Left lung (tissue), 10 donors: Measurements from ENCODE around the gene EDN2. TPM values are rescaled to one million over a fixed set of nuclear protein-coding genes. Genes with fewer than 3 reads are reported as not detected.

ENCODE experiments used
- ATAC-seq: fragments of 200-7000 bp; cut with Tn5 transposase; one replicate; pipeline ENCODE4 v1.9.1; 2020; ENCODE audit warnings: moderate library complexity
- DNase-seq, 4 donors: peaks; one replicate each; pipeline ENCODE4 v3.0.0-alpha.2; 2013 to 2020
- H3K27ac ChIP-seq, 2 donors: fragments of 200-600 bp; sonication (generic) in 1 of 2; one replicate each; pipeline versions ENCODE4 v1.5.0 to v1.8.0; 2020 to 2021
- H3K27me3 ChIP-seq, 2 donors: fragments of 200-600 bp; sonication (generic) in 1 of 2; one replicate each; pipeline versions ENCODE4 v1.5.0 to v1.8.0; 2020 to 2021
- H3K36me3 ChIP-seq, 2 donors: fragments of 200-600 bp; sonication (generic) in 1 of 2; one replicate each; pipeline versions ENCODE4 v1.5.0 to v1.8.0; 2020 to 2021
- H3K4me1 ChIP-seq, 2 donors: fragments of 200-600 bp; one replicate each; pipeline ENCODE4 v1.8.0; 2021
- H3K4me3 ChIP-seq, 2 donors: fragments of 200-600 bp; sonication (generic) in 1 of 2; one replicate each; pipeline versions ENCODE4 v1.5.0 to v1.8.0; 2020 to 2021; ENCODE audit warnings: mild to moderate bottlenecking in 1 of 2
- H3K9me3 ChIP-seq, 2 donors: fragments of 200-600 bp; sonication (generic) in 1 of 2; one replicate each; pipeline versions ENCODE4 v1.5.0 to v1.8.0; 2020 to 2021
- CTCF ChIP-seq, 2 donors: fragments of 200-600 bp; sonication (generic) in 1 of 2; IDR thresholded peaks; one replicate each; pipeline versions ENCODE4 v1.5.0 to v1.8.0; 2021; ENCODE audit warnings: antibody characterized with exemption in 2 of 2
- intact Hi-C, 2 donors: fragments of 100-400 bp; cut with DNase I; formaldehyde crosslinking; loops; one replicate each; pipeline versions ENCODE4 v1.11.2 to v1.14.2; 2022
- polyA plus RNA-seq, 6 donors: library from polyadenylated mRNA; unstranded; fragments of 120-200 nt; gene quantifications; one replicate each; pipeline ENCODE4 v1.2.1, GENCODE V29; 2013; ENCODE audit not compliant: insufficient read length in 6 of 6
- total RNA-seq, 2 donors: library from RNA; stranded (reverse); fragmentation: NEBNext Ultra II Directional; extraction: Animal tissue kit (Norgen Biotek cat#: 25700); gene quantifications; one replicate each; pipeline ENCODE4 v1.2.1, GENCODE V29; 2021
- donor health status: DM: no; HTN: yes; CAD: no.
- donor health status: DM: no; HTN: no; CAD: no.

EDN2 gene
- total and polyA plus RNA-seq, 8 donors = 0.22 to 4.0 (median 0.36) TPM; not detected in 1

DNA sequence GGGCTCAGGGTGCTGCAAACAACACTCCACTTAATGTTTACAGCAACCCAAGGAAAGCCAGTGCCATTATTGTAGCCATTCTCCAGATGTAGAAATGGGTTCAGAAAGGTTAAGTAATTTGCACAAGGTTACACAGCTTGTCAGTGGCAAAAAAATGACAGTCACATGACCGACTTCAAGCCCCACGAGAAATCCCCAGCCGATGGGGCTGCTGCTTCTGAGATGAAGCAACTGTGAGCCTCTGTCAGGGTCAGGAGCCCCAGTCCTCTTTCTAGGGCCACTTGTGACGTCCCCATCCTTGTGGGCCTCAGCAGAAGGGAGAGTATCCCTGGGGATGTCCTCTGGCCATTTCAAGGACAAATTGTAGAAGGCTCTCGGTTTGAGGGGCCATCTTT lies 54.8 kb downstream of the EDN2 start:
- no peak for ATAC-seq
- Histone ChIP-seq H3K27ac (no peak overlapping the region), H3K27me3 (peaks cover 0 to 2% of the 10 kb centered on the region in 2 donors), H3K4me1 (peaks cover 13 to 34% of the 10 kb centered on the region in 2 donors), H3K36me3 (no peaks in the 10 kb centered on the region), H3K4me3 (no peak overlapping the region), H3K9me3 (no peaks in the 10 kb centered on the region)
- no peak for DNase-seq
- intact Hi-C loops = loop anchor here in 1 of 2 donors (5.0 kb wide), 2 partner anchors 147 to 162 kb away; no protein-coding TSS in a partner anchor
- no peak for TF ChIP-seq CTCF (IDR thresholded peaks at IDR 0.05)

Other genes with a start within 250 kb of the EDN2 start
- gene SCMH1, start 242.4 kb downstream of the EDN2 start, total RNA-seq = 10 to 100 TPM; 27.8 to 30.8 TPM
- 10 to 100 TPM; 42.8 to 56.1 (median 46.0) TPM for gene SCMH1, start 242.4 kb downstream of the EDN2 start, polyA plus RNA-seq
- gene FOXO6, start 123.2 kb downstream of the EDN2 start, total RNA-seq = 1 to 10 TPM in 1 of 2 donors, under 1 TPM in 1; 0.63 to 1.0 TPM
- gene FOXO6, start 123.2 kb downstream of the EDN2 start, polyA plus RNA-seq = 1 to 10 TPM; 1.6 to 2.8 (median 2.1) TPM